GM23338 (cell line): ENCODE results near the gene NXPE3. TPM values are rescaled to one million over a fixed set of nuclear protein-coding genes. Genes with fewer than 3 reads are reported as not detected.

Experiments
- CREB1 ChIP-seq: fragments of 250-450 bp; sonication (Bioruptor Pico); IDR thresholded peaks from 2 replicates; pipeline ENCODE4 v1.5.0; 2020; ENCODE audit warnings: low read depth, mild to moderate bottlenecking, moderate library complexity
- EZH2phosphoT487 ChIP-seq: fragments of 200-600 bp; sonication (generic); IDR thresholded peaks from one replicate; pipeline ENCODE4 v1.8.1; 2018; ENCODE audit warnings: antibody characterized with exemption; ENCODE audit not compliant: unreplicated experiment
- JUNB ChIP-seq: IDR thresholded peaks from one replicate; pipeline ENCODE4 v1.6.1; 2016; ENCODE audit warnings: antibody characterized with exemption; ENCODE audit not compliant: unreplicated experiment
- NANOG ChIP-seq: IDR thresholded peaks from 2 replicates; pipeline ENCODE4 v1.6.1; 2016; ENCODE audit warnings: antibody characterized with exemption, borderline replicate concordance
- POLR2AphosphoS5 ChIP-seq: IDR thresholded peaks from 2 replicates; pipeline ENCODE4 v1.6.1; 2016; ENCODE audit warnings: antibody characterized with exemption, low read depth
- ZNF114 ChIP-seq: fragments of 250-450 bp; sonication (Bioruptor Pico); IDR thresholded peaks from 2 replicates; pipeline ENCODE4 v1.5.0; 2020; ENCODE audit warnings: mild to moderate bottlenecking, moderate library complexity
- ZNF331 ChIP-seq: fragments of 250-450 bp; sonication (Bioruptor Pico); IDR thresholded peaks from 2 replicates; pipeline ENCODE4 v1.5.0; 2020; ENCODE audit warnings: low read depth, mild to moderate bottlenecking, moderate library complexity
- polyA plus RNA-seq: library from polyadenylated mRNA; unstranded; fragments of >200 nt; fragmentation: Nextera tagmentation; extraction: Ambion mirVana; gene quantifications from 2 replicates; pipeline ENCODE4 v1.2.1, GENCODE V29; 2016
- total RNA-seq: library from RNA; depleted of rRNA; stranded (reverse); fragments of >200 nt; shearing (Covaris generic); gene quantifications from 2 replicates; pipeline ENCODE4 v1.2.3, GENCODE V29; 2014
- TF ChIP-seq, protein P1 (sequence below): fragments of 250-450 bp; sonication (Bioruptor Pico); IDR thresholded peaks from 2 replicates; pipeline ENCODE4 v1.5.0; 2020; ENCODE audit warnings: mild to moderate bottlenecking, moderate library complexity
- TF ChIP-seq, protein P2 (sequence below): IDR thresholded peaks from one replicate; pipeline ENCODE4 v1.6.1; 2018; ENCODE audit warnings: antibody characterized with exemption; ENCODE audit not compliant: unreplicated experiment

NXPE3 gene
- total and polyA plus RNA-seq, 2 experiments from 2014 or later: 13.3 to 20.8 TPM

DNA sequence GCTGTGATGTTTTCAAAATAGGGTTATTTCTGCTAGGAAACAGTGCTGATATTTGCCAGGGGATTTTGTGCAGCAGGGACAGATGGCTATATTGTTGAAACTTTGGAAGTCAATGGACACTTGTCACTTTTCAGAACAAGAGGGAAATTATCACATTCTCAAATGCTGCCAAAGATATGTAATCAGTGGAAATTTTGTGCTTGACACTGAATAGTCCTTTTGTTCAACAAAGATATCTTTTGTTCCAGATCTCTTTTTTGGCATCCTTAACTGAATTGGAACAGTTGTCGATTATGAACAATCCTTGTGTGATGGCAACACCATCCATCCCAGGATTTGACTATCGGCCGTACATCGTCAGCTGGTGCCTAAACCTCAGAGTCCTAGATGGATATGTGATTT is 46.8 kb upstream of the NXPE3 start (continued):
- TF ChIP-seq, protein P1, sequence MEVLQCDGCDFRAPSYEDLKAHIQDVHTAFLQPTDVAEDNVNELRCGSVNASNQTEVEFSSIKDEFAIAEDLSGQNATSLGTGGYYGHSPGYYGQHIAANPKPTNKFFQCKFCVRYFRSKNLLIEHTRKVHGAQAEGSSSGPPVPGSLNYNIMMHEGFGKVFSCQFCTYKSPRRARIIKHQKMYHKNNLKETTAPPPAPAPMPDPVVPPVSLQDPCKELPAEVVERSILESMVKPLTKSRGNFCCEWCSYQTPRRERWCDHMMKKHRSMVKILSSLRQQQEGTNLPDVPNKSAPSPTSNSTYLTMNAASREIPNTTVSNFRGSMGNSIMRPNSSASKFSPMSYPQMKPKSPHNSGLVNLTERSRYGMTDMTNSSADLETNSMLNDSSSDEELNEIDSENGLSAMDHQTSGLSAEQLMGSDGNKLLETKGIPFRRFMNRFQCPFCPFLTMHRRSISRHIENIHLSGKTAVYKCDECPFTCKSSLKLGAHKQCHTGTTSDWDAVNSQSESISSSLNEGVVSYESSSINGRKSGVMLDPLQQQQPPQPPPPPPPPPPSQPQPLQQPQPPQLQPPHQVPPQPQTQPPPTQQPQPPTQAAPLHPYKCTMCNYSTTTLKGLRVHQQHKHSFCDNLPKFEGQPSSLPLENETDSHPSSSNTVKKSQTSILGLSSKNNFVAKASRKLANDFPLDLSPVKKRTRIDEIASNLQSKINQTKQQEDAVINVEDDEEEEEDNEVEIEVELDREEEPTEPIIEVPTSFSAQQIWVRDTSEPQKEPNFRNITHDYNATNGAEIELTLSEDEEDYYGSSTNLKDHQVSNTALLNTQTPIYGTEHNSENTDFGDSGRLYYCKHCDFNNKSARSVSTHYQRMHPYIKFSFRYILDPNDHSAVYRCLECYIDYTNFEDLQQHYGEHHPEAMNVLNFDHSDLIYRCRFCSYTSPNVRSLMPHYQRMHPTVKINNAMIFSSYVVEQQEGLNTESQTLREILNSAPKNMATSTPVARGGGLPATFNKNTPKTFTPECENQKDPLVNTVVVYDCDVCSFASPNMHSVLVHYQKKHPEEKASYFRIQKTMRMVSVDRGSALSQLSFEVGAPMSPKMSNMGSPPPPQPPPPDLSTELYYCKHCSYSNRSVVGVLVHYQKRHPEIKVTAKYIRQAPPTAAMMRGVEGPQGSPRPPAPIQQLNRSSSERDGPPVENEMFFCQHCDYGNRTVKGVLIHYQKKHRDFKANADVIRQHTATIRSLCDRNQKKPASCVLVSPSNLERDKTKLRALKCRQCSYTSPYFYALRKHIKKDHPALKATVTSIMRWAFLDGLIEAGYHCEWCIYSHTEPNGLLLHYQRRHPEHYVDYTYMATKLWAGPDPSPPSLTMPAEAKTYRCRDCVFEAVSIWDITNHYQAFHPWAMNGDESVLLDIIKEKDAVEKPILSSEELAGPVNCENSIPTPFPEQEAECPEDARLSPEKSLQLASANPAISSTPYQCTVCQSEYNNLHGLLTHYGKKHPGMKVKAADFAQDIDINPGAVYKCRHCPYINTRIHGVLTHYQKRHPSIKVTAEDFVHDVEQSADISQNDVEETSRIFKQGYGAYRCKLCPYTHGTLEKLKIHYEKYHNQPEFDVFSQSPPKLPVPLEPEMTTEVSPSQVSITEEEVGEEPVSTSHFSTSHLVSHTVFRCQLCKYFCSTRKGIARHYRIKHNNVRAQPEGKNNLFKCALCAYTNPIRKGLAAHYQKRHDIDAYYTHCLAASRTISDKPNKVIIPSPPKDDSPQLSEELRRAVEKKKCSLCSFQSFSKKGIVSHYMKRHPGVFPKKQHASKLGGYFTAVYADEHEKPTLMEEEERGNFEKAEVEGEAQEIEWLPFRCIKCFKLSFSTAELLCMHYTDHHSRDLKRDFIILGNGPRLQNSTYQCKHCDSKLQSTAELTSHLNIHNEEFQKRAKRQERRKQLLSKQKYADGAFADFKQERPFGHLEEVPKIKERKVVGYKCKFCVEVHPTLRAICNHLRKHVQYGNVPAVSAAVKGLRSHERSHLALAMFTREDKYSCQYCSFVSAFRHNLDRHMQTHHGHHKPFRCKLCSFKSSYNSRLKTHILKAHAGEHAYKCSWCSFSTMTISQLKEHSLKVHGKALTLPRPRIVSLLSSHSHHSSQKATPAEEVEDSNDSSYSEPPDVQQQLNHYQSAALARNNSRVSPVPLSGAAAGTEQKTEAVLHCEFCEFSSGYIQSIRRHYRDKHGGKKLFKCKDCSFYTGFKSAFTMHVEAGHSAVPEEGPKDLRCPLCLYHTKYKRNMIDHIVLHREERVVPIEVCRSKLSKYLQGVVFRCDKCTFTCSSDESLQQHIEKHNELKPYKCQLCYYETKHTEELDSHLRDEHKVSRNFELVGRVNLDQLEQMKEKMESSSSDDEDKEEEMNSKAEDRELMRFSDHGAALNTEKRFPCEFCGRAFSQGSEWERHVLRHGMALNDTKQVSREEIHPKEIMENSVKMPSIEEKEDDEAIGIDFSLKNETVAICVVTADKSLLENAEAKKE (CRISPR knock-in tag): no peak
- TF ChIP-seq POLR2AphosphoS5 (no peak), NANOG (no peak), ZNF114 (CRISPR knock-in tag) (no peak), CREB1 (CRISPR knock-in tag) (no peak), JUNB (no peak), ZNF331 (no peak), EZH2phosphoT487 (no peak)
- TF ChIP-seq, protein P2, sequence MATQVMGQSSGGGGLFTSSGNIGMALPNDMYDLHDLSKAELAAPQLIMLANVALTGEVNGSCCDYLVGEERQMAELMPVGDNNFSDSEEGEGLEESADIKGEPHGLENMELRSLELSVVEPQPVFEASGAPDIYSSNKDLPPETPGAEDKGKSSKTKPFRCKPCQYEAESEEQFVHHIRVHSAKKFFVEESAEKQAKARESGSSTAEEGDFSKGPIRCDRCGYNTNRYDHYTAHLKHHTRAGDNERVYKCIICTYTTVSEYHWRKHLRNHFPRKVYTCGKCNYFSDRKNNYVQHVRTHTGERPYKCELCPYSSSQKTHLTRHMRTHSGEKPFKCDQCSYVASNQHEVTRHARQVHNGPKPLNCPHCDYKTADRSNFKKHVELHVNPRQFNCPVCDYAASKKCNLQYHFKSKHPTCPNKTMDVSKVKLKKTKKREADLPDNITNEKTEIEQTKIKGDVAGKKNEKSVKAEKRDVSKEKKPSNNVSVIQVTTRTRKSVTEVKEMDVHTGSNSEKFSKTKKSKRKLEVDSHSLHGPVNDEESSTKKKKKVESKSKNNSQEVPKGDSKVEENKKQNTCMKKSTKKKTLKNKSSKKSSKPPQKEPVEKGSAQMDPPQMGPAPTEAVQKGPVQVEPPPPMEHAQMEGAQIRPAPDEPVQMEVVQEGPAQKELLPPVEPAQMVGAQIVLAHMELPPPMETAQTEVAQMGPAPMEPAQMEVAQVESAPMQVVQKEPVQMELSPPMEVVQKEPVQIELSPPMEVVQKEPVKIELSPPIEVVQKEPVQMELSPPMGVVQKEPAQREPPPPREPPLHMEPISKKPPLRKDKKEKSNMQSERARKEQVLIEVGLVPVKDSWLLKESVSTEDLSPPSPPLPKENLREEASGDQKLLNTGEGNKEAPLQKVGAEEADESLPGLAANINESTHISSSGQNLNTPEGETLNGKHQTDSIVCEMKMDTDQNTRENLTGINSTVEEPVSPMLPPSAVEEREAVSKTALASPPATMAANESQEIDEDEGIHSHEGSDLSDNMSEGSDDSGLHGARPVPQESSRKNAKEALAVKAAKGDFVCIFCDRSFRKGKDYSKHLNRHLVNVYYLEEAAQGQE: no peak
